GM19043 (cell line): ENCODE measurements around the gene TBC1D22A.

ENCODE experiments used
- ATAC-seq: cut with Tn5 transposase; IDR thresholded peaks from one replicate; pipeline ENCODE4 v1.9.1; 2021; ENCODE audit warnings: low read depth; ENCODE audit not compliant: unreplicated experiment

TBC1D22A gene

GRCh38 chr22:47062126-47062525, 299.7 kb downstream of the TBC1D22A start:
- no peak for ATAC-seq

DNA sequence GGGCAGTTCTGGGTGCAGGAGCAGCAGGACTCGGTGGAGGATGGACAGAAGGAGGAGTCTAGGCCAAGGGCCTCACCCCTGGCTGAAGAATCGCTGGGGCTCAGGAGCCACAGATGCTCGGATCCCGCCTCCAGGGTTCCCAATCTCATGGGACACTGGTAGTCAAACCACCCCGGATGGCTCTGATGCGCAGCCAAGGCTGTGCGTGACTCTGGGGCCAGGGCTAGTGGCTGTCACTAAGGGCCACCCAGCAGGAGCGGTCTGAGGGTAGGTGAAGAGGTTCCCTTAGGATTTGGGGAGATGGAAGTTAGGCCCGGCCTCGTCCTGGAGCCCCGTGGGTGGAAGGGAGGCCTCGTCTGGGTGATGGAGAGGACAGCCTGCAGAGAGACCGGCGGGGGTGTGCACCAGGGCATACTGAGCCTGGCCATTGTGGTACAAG, 300.6 kb downstream of the TBC1D22A start:
- no peak for ATAC-seq

GRCh38 chr22:47063606-47064005, 301.2 kb downstream of the TBC1D22A start:
- ATAC-seq = no peak

GRCh38 chr22:47064016-47064415, 301.6 kb downstream of the TBC1D22A start:
- ATAC-seq = no peak

DNA sequence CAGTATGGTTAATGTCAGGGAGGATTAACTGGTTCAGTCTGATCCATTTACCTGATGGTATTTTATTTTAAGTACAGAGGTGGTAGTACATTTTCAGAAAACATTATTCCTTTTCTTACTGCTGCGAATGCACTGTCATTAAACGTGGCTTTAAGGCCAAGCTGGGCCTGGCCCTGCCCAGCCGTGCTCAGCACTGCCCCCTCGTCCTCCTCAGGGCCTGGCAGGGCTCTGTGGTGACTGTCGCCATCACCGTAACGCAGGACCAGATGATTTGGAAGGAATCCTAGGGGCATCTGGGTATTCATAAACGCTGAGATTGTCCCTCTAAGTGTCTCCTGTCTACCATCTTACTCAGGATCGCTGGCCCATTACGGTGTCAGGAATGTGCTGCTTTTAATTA, 302.0 kb downstream of the TBC1D22A start:
- no peak for ATAC-seq

DNA sequence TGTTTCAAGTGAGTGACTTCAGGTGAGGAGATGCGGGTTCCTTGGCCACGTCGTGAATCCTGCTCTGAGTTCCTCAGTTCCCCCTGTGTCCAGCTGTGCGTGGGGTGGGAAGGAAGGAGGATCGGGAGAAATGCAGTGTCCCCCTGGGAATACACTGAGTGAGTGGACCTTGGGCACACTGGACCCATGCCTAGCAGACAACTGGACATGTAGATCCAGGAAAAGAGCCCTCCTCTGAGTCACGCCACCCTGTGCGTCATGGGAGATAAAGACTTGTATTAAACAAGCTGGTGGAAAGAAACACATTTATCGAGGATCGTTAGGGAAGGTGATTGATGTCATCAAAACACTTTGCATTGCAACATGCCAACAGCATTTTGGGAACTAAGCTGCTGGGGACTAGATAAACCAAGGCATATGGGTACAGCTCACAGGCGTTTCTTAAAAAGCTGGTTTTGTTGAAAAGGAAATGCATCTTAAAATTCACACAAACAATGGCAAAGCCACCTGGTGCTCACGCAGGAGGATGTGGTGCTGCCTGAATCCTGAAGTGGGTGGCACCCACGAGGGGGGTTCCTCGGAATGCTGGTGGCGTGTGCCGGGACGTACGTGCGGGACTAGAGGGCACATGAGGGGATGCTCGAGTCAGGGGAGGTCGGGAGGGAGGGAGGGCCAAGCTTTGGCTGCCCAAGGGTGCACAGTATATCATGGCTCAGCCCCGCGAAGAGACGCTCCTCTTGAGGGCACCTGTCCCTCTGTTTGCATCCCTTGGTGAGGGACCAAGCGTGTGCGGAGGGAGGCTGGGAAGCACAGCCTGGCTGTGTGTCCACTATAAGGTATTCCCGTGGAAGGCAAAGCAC, 303.5 kb downstream of the TBC1D22A start:
- no peak for ATAC-seq

DNA sequence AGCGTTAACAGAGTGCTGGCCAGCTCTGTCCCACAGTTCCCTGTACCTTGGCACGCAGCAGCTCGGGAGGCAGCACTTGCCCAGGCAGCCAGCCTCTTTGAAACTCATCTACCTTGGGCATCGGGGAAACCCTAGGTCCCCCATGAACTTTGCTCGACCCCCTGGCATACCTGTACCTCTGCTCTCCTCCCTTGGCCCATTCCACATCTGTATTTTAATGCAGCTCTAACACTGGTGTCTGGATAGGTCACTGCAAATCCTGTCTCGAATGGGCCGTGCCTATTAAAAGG, 304.1 kb downstream of the TBC1D22A start:
- no peak for ATAC-seq

GRCh38 chr22:47067321-47067890, 305.0 kb downstream of the TBC1D22A start:
- ATAC-seq = no peak

DNA sequence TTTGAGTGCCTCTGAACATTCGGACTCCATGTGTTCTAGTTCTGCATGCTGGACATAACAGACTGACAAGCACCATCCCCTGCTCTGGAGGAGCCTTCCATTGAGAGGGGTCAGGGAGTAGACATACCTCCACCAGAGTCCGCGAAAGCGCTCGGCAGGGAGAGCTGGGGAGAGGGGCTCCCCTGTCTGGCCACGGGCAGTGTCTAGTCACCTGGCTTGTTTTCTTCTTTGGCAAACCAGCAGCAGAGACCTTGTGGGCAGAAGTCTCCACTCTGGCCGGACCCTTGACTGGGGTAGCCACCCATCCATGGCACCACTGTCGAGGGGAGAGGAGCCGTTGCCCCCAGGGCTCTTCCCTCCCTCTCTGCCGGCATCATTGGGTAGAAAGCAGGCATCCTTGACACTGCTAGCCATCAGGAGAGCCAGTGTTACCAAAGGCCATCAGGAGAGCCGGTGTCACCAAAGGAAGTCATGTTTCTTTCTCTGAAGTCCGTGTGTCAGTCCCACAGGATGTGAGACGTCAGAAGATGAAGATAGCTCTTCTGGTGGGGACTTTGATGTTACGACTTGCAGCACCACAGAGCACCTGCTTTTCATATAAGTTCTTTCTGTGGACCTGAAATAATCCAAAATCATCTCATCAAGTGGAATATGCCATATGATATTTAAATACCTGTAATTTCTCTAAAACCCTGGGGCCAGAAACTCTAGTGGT, 305.6 kb downstream of the TBC1D22A start:
- no peak for ATAC-seq

- no peak for ATAC-seq
Observed at GRCh38 chr22:47068626-47068996, 306.2 kb downstream of the TBC1D22A start.

- no peak for ATAC-seq
Observed at GRCh38 chr22:47069270-47069669, 306.8 kb downstream of the TBC1D22A start.

DNA sequence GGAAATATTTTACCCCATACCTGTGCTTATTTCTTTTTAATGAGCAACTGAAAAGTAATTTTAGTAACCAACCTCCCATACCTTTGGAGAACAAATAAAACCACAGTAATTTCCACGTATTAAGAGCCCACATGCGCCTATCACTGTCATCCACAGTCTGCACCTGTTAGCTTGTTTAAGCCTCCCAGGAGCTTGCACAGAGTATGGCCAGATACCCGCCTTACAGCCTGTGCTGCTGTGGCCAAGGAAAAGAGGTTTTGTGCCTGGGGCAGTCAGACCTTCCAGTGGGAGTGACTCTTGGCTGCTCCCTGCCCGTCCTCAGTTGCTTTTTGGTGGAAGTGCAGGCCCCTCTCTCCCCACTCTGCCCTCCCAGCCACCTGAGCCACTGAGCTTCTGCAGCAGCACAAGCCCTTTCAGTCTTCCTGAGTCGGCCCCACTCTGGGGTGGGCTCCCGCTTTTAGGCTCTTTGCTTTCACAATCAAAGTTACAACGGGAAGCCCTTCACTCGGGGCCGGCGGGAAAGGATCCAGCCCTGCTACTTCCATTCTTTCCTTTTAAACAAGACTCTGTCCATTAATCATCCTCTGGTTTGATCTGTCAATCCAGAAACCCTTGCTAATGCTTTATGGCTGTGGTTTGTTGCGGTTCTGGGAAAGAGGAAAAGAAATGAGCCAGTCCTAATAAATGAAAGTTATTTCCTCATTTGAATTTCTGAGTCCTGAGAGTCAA, 308.8 kb downstream of the TBC1D22A start:
- no peak for ATAC-seq

DNA sequence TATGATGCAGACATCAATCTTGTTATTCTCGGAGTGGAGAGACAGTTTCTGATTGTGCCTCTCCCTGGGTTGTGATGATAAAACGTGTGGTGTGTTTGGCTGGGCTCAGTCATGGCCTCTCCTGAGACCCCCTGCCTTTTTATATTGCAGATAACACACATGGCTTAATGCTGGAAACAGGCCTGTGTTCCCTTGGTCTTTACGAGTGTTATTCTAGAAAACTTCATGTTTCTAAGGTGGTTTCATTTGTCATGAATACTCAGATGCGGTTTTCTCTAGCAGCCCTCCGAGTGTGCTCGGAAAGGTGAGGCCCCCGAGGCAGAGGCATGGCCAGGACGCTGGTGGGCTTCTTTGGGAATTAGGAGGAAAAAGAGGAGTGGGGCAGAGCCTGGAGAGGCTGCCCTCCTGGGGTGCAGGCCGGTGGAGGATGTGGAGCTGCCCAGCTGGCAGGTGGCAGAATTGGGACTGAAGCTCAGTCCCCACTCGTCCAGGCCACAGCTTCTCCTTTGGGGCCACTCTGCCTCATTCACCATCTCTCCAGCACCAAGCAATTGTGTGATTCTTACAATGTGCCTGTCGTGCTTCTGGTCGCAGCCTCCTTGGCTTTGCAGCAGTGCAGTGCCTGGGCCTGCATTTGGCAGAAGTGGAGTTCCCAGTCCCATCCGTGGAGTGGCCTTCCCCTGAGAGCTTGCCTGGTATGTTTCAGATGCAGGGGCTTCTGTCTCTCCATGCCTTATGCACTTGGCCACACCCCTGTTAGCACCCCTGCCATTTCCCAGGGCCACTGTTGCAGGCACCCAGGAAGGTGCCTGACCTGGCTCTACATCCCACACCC, 309.6 kb downstream of the TBC1D22A start:
- no peak for ATAC-seq

DNA sequence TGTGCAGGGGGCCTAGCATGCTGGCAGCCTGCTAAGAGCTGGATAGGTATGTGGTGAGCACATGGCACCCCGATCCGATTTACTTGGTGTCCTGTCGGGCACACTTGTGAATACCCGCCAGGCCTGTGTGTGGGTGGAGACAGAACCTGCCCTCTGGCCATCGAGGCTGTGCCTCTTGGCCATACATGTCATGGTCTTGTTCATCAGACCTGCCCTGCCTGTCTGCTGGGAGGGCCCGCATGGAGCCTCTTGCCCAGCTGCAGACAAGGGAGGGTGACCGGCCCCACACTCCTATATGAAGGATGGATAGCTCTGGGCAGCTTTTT, 310.2 kb downstream of the TBC1D22A start:
- ATAC-seq = no peak

DNA sequence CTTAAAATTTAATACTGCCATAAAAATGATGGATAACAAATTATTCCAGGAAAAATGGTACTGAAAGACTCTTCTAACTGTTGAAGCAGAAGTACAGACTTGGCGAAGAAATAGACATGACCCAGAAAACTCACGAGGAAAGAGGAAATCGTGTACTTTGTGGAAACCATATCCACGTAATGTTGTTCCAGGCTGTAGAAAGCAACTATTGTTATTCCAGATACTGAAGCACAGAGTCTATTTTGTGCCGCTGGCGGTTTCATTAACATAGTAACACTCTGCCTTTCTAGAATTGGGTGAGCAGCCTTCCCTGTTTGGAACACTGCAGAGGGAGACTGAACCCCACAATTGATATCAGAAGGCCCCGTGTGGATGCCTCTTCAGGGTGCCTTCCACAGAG, 310.6 kb downstream of the TBC1D22A start:
- ATAC-seq = no peak

GRCh38 chr22:47074105-47074504, 311.7 kb downstream of the TBC1D22A start:
- ATAC-seq = no peak

GRCh38 chr22:47075568-47075967, 313.1 kb downstream of the TBC1D22A start:
- ATAC-seq = no peak

- no peak for ATAC-seq
Observed at GRCh38 chr22:47076758-47077157, 314.3 kb downstream of the TBC1D22A start.

DNA sequence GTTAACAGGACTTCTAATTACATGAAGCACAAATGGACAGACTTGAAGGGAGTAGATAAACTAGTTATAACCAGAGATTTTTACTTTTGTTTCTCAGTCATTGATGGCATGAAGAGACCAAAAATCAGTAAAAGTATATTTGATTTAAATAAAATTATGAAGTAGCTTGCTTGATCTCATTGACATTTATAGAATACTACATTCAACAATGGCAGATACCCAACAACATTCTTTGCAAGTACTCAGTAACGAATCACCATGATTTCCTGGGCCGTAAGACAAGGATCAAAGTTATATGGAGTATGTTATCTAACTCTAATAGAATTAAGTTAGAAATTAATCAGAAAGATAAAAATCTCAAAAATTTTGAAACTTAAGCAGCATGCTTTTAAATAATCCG, 317.6 kb downstream of the TBC1D22A start:
- ATAC-seq = no peak

GRCh38 chr22:47082505-47082904, 320.1 kb downstream of the TBC1D22A start:
- ATAC-seq = no peak
